H54 (cell line): ENCODE results near the gene TSEN15.
"Not testable (repeated sequence)": the region's sequence is repeated elsewhere in the genome, so short reads cannot be mapped to it uniquely, and the experiment has no call there.

Experiments
- DNase-seq: peaks from one replicate; pipeline ENCODE4 v3.0.0; 2011; ENCODE audit warnings: low spot score, mixed read lengths; ENCODE audit not compliant: insufficient read length
- FAIRE-seq: peaks from 3 replicates; lab custom pipeline; 2011; peaks lifted over from hg19 to GRCh38; lab: Jason Lieb, UNC
- POLR2A ChIP-seq: IDR thresholded peaks from 2 replicates; pipeline ENCODE4 v1.6.1; 2011; ENCODE audit warnings: low read depth, mild to moderate bottlenecking, low read length

The TSEN15 gene

GRCh38 chr1:184035719-184036516, 15.6 kb upstream of the TSEN15 start:
- DNase-seq, result no peak
- no peak for TF ChIP-seq POLR2A
- FAIRE-seq, result no peak

- DNase-seq (no peak), FAIRE-seq (no peak)
- TF ChIP-seq POLR2A, result no peak
These were observed 15.0 kb upstream of the TSEN15 start for GRCh38 chr1:184036517-184036949.

DNA sequence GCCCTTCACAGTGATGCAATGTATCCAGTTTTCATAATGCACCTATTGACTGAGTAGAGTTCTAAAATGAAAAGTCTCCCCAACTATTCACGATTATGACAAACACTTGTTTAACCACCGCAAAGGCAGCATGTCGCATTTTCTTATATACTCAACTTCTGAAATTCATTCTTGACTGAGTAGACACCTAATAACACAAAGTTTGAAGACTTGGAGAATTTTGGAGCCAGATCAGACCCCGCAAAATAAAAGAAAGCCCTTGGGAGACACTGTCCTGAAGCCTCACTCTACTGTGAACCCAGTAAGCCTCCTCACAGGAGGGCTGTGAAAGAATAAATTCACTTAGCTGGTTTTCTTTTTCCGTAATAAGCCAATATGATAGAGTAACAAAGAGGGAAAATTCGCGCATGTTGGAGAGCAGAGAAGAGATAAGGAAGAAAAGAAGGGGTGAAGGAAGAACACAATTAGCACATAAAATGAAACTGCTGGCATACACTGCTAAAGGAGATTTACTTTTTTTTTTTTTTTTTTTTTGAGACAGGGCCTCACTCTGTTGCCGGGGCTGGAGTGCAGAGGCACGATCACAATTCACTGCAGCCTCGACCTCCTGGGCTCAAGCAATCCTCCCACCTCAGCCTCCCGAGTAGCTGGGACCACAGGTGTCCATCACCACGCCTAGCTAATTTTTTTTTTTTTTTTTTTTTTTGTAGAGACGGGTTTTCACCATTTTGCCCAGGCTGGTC, 13.5 kb upstream of the TSEN15 start:
- no peak for FAIRE-seq
- no peak for TF ChIP-seq POLR2A
- no peak for DNase-seq

DNA sequence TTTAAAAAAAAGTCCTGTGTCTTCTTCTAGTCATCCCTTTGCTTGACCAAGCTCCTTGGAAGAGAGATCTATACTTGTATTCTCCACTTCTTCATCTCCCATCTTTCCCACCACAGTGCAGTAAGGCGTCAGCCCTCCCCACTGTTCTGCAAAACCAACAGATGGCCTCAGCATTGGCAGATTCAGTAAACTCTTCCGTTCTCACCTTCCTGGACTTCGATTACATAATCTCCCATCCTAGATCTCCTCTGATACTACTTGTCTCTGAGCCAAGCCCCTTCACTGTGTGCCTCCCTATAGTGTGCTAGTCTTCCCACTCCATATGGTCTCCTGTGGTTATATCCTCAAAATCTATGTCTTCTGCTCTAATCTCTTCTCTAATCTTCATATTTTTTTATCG, 12.4 kb upstream of the TSEN15 start:
- TF ChIP-seq POLR2A, result no peak

DNA sequence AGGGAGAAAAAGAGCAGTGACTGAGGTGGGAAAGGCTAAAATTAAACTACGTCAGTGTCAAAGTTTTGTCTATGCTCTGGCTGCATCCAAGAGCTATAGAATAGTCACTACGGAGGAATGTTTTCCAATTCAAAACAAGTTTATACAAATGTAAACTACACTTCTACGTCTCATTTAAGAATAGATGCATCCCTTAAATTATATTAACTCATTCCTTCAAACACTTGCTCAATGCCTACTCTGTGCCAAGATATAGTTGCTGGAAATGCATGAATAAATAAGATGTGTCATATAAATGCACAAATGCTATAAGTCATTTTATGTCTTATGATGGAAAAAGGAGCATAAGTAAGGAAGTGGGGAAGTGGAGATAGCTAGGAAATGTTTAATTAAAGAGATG, 9.8 kb upstream of the TSEN15 start:
- no peak for FAIRE-seq
- no peak for TF ChIP-seq POLR2A
- DNase-seq, result no peak

More for the DNA sequence above, 12.4 kb upstream of the TSEN15 start:
- no peak for DNase-seq
- no peak for FAIRE-seq

DNA sequence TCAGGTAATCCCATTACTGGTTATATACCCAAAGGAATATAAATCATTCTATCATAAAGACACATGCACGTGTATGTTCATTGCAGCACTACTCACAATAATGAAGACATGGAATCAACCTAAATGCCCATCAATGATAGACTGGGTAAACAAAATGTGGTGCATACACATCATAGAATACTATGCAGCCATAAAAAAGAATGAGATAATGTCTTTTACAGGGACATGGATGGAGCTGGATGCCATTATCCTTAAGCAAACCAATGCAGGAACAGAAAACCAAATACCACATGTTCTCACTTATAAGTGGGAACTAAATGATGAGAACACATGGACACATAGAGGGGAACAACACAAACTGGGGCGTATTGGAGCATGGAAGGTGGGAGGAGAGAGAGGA, 8.2 kb upstream of the TSEN15 start:
- DNase-seq, FAIRE-seq: not testable (repeated sequence)

GRCh38 chr1:184044603-184045376, 6.7 kb upstream of the TSEN15 start:
- no peak for TF ChIP-seq POLR2A
- no peak for FAIRE-seq
- no peak for DNase-seq

GRCh38 chr1:184047541-184047940, 4.0 kb upstream of the TSEN15 start:
- not testable (repeated sequence) for DNase-seq, FAIRE-seq

GRCh38 chr1:184048561-184049240, 2.8 kb upstream of the TSEN15 start:
- FAIRE-seq (no peak), DNase-seq (no peak)
- TF ChIP-seq POLR2A, result no peak

- DNase-seq, result no peak
- TF ChIP-seq POLR2A, result no peak
- FAIRE-seq, result no peak
These were observed 2.2 kb upstream of the TSEN15 start for GRCh38 chr1:184049291-184049690.

DNA sequence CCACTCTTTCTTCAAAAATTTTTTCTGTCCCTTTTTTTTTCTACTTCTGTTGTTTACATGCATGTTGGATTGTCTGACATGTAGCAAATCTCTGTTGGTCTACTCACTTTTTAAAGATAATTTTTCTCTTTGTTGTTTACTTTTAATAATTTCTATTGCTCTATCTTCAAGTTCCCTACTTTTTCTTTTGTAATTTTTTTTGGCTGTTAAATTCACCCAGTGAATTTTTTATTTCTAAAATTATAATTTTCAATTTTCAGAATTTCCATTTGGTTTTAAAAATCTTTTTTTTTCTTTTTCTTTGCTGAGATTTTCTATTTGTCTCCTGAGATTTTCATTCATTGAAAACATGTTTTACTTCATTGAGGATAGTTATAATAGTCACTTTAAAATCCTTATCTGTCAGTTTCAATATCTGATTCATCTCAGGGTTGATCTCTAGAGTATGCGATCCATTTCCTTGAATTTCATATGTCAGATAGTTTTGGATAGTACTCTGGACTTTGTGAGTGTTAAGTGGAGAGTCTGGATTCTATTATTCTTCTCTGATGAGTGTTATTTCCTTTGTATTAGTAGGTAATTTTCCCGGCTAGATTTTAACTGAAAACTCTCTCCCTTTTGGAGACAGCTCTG, 1.6 kb upstream of the TSEN15 start:
- FAIRE-seq, result no peak
- DNase-seq, result no peak
- TF ChIP-seq POLR2A, result no peak

- FAIRE-seq, result no peak
- no peak for DNase-seq
- no peak for TF ChIP-seq POLR2A
These were observed 894 bp upstream of the TSEN15 start for GRCh38 chr1:184050636-184051035.

DNA sequence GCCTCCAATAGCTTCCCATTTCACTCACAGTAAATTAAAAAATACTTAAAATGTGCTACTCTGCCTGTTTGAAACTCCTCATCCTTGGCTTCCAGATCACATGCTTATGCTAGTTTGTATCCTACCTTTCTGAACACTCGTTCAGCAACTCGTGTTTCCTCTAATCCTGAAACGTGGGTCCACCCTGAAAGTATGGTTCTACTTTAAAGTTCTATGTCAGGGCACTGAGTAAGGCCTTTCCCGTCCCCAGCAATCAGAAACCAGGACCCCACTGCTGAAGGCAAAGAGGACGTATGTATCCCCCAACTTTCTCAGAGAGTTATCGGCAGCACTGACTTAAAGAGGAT, 419 bp upstream of the TSEN15 start:
- no peak for FAIRE-seq

More for the DNA sequence above, 419 bp upstream of the TSEN15 start:
- TF ChIP-seq POLR2A, result no peak
- no peak for DNase-seq
